HEK293T (cell line): ENCODE data around the gene INHBE.

Experiments used
- CTCF ChIA-PET: fragments of 350-600 bp; formaldehyde crosslinking; extraction: SDS; loops from one replicate; lab custom pipeline; 2021; ENCODE audit warnings: antibody characterized with exemption, inconsistent platforms; lab: Yijun Ruan, JAX
- POLR2A ChIA-PET: fragments of 350-600 bp; formaldehyde crosslinking; extraction: SDS; loops from one replicate; lab custom pipeline; 2020; ENCODE audit warnings: antibody characterized with exemption, inconsistent platforms; lab: Yijun Ruan, JAX
- DNase-seq: peaks from one replicate; pipeline ENCODE4 v3.0.0; 2012; ENCODE audit warnings: mixed read lengths; ENCODE audit errors: extremely low spot score
- ARNT ChIP-seq: fragments of 450-650 bp; IDR thresholded peaks from 2 replicates; pipeline ENCODE4 v1.6.1; 2017; ENCODE audit warnings: mild to moderate bottlenecking
- BHLHE40 ChIP-seq: fragments of 450-650 bp; IDR thresholded peaks from 2 replicates; pipeline ENCODE4 v1.6.1; 2016; ENCODE audit warnings: mild to moderate bottlenecking, moderate library complexity, borderline replicate concordance
- CTBP1 ChIP-seq: fragments of 450-650 bp; IDR thresholded peaks from 2 replicates; pipeline ENCODE4 v1.6.1; 2016; ENCODE audit warnings: borderline replicate concordance
- ELF4 ChIP-seq: fragments of 450-650 bp; IDR thresholded peaks from 2 replicates; pipeline ENCODE4 v1.6.1; 2017; ENCODE audit warnings: antibody characterized with exemption
- FOXA1 ChIP-seq: fragments of 450-650 bp; IDR thresholded peaks from 2 replicates; pipeline ENCODE4 v1.6.1; 2016; ENCODE audit warnings: mild to moderate bottlenecking
- FOXK2 ChIP-seq: fragments of 450-650 bp; IDR thresholded peaks from 2 replicates; pipeline ENCODE4 v1.6.1; 2016; ENCODE audit warnings: mild to moderate bottlenecking
- FOXM1 ChIP-seq: fragments of 450-650 bp; IDR thresholded peaks from 2 replicates; pipeline ENCODE4 v1.6.1; 2017; ENCODE audit warnings: mild to moderate bottlenecking, borderline replicate concordance
- HDGF ChIP-seq: fragments of 450-650 bp; IDR thresholded peaks from 2 replicates; pipeline ENCODE4 v1.6.1; 2017; ENCODE audit warnings: antibody characterized with exemption, borderline replicate concordance
- L3MBTL2 ChIP-seq: fragments of 450-650 bp; conservative IDR thresholded peaks from 2 replicates; pipeline ENCODE4 v1.6.1; 2016; ENCODE audit warnings: mild to moderate bottlenecking
- LEF1 ChIP-seq: fragments of 450-650 bp; IDR thresholded peaks from 2 replicates; pipeline ENCODE4 v1.6.1; 2017; ENCODE audit warnings: mild to moderate bottlenecking, borderline replicate concordance
- NFRKB ChIP-seq: fragments of 450-650 bp; IDR thresholded peaks from 2 replicates; pipeline ENCODE4 v1.6.1; 2016; ENCODE audit warnings: mild to moderate bottlenecking, moderate library complexity
- SP1 ChIP-seq: fragments of 450-650 bp; IDR thresholded peaks from 2 replicates; pipeline ENCODE4 v1.6.1; 2017
- SUZ12 ChIP-seq: fragments of 450-650 bp; IDR thresholded peaks from 2 replicates; pipeline ENCODE4 v1.6.1; 2016; ENCODE audit warnings: mild to moderate bottlenecking
- TARDBP ChIP-seq: fragments of 450-650 bp; IDR thresholded peaks from 2 replicates; pipeline ENCODE4 v1.6.1; 2016
- ZNF384 ChIP-seq: fragments of 450-650 bp; IDR thresholded peaks from 2 replicates; pipeline ENCODE4 v1.6.1; 2016
- TF ChIP-seq, protein P1 (sequence below): fragments of 450-650 bp; IDR thresholded peaks from 2 replicates; pipeline ENCODE4 v1.6.1; 2016

The INHBE gene

GRCh38 chr12:57469296-57470164 lies 14.4 kb downstream of the INHBE start:
- POLR2A ChIA-PET: interaction anchor here (0.9 to 1.5 kb wide), 4 partner anchors 11 to 141 kb away, joined by 3 to 4 read pairs (median 4); partner anchors contain the start of genes ARHGEF25 and INHBE
- CTCF ChIA-PET: interaction anchor here (1.6 to 1.7 kb wide), 2 partner anchors 11 to 14 kb away, joined by 3 to 10 read pairs; partner anchors contain the start of genes GLI1 and INHBE
- no peak for TF ChIP-seq SP1
- no peak for TF ChIP-seq ARNT
- TF ChIP-seq FOXA1: no peak
- TF ChIP-seq BHLHE40: no peak
- no peak for TF ChIP-seq ZNF384
- no peak for TF ChIP-seq NFRKB
- no peak for TF ChIP-seq TARDBP
- TF ChIP-seq FOXK2: no peak
- TF ChIP-seq, protein P1, sequence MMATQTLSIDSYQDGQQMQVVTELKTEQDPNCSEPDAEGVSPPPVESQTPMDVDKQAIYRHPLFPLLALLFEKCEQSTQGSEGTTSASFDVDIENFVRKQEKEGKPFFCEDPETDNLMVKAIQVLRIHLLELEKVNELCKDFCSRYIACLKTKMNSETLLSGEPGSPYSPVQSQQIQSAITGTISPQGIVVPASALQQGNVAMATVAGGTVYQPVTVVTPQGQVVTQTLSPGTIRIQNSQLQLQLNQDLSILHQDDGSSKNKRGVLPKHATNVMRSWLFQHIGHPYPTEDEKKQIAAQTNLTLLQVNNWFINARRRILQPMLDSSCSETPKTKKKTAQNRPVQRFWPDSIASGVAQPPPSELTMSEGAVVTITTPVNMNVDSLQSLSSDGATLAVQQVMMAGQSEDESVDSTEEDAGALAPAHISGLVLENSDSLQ: no peak
- no peak for TF ChIP-seq SUZ12
- TF ChIP-seq ELF4: no peak
- no peak for TF ChIP-seq FOXM1
- no peak for TF ChIP-seq L3MBTL2
- TF ChIP-seq LEF1: no peak
- no peak for TF ChIP-seq CTBP1
- TF ChIP-seq HDGF: no peak
- DNase-seq: no peak

GRCh38 chr12:57470286-57470969 lies 15.3 kb downstream of the INHBE start:
- CTCF ChIA-PET: interaction anchor here (1.9 kb wide), 1 partner anchor 12 kb away, joined by 8 read pairs; no protein-coding TSS in a partner anchor
- TF ChIP-seq BHLHE40: no peak
- POLR2A ChIA-PET: interaction anchor here (1.0 to 1.5 kb wide), 3 partner anchors 12 to 16 kb away, joined by 3 to 4 read pairs (median 4); partner anchors contain the start of gene INHBE
- DNase-seq: no peak

DNA sequence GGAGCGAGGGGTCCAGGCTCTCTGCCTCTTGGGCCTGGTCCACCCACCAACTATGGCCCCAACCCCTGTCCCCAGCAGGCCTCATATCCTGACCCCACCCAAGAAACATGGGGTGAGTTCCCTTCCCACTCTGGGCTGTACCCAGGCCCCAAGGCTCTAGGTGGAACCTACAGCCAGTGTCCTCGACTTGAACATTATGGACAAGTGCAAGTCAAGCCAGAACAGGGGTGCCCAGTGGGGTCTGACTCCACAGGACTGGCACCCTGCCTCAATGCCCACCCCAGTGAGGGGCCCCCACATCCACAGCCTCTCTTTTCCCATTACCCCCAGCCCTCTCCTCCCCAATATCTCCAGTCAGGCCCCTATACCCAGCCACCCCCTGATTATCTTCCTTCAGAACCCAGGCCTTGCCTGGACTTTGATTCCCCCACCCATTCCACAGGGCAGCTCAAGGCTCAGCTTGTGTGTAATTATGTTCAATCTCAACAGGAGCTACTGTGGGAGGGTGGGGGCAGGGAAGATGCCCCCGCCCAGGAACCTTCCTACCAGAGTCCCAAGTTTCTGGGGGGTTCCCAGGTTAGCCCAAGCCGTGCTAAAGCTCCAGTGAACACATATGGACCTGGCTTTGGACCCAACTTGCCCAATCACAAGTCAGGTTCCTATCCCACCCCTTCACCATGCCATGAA lies 16.0 kb downstream of the INHBE start:
- TF ChIP-seq SP1: no peak
- TF ChIP-seq ZNF384: no peak
- TF ChIP-seq HDGF: no peak
- no peak for TF ChIP-seq BHLHE40
- TF ChIP-seq NFRKB: no peak
- TF ChIP-seq ELF4: no peak
- TF ChIP-seq FOXM1: no peak
- TF ChIP-seq LEF1: no peak
- TF ChIP-seq FOXA1: no peak
- TF ChIP-seq FOXK2: no peak
- no peak for TF ChIP-seq CTBP1
- no peak for TF ChIP-seq SUZ12
- TF ChIP-seq, protein P1: no peak
- TF ChIP-seq ARNT: no peak
- no peak for TF ChIP-seq L3MBTL2
- DNase-seq: no peak
- ChIA-PET POLR2A (interaction anchor here (1.0 kb wide), 1 partner anchor 12 kb away, joined by 3 read pairs; no protein-coding TSS in a partner anchor), CTCF (interaction anchor here (0.6 to 1.9 kb wide), 2 partner anchors 13 to 226 kb away, joined by 4 to 8 read pairs; no protein-coding TSS in a partner anchor)

DNA sequence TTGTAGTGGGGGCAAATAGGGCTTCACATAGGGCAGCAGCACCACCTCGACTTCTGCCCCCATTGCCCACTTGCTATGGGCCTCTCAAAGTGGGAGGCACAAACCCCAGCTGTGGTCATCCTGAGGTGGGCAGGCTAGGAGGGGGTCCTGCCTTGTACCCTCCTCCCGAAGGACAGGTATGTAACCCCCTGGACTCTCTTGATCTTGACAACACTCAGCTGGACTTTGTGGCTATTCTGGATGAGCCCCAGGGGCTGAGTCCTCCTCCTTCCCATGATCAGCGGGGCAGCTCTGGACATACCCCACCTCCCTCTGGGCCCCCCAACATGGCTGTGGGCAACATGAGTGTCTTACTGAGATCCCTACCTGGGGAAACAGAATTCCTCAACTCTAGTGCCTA lies 16.6 kb downstream of the INHBE start:
- no peak for DNase-seq
- ChIA-PET POLR2A (interaction anchor here (1.0 kb wide), 1 partner anchor 13 kb away, joined by 3 read pairs; no protein-coding TSS in a partner anchor), CTCF (interaction anchor here (0.6 to 1.9 kb wide), 2 partner anchors 13 to 227 kb away, joined by 4 to 8 read pairs; no protein-coding TSS in a partner anchor)
- TF ChIP-seq NFRKB (no peak), FOXK2 (no peak), FOXA1 (no peak), SP1 (no peak), CTBP1 (no peak), FOXM1 (no peak), TARDBP (no peak), ARNT (no peak), ELF4 (no peak), LEF1 (no peak), ZNF384 (no peak), HDGF (no peak), L3MBTL2 (no peak), SUZ12 (no peak), BHLHE40 (no peak)
- TF ChIP-seq, protein P1: no peak

GRCh38 chr12:57472391-57472790 lies 17.3 kb downstream of the INHBE start:
- DNase-seq: no peak
- TF ChIP-seq FOXM1: no peak
- no peak for TF ChIP-seq FOXK2
- no peak for TF ChIP-seq SUZ12
- no peak for TF ChIP-seq ELF4
- TF ChIP-seq SP1: no peak
- no peak for TF ChIP-seq FOXA1
- no peak for TF ChIP-seq LEF1
- TF ChIP-seq L3MBTL2: no peak
- TF ChIP-seq CTBP1: no peak
- TF ChIP-seq, protein P1: no peak
- TF ChIP-seq TARDBP: no peak
- no peak for TF ChIP-seq BHLHE40
- no peak for TF ChIP-seq ARNT
- no peak for TF ChIP-seq NFRKB
- TF ChIP-seq ZNF384: no peak
- TF ChIP-seq HDGF: no peak
- ChIA-PET CTCF (interaction anchor here (0.5 kb wide), 1 partner anchor 17 kb away, joined by 3 read pairs; no protein-coding TSS in a partner anchor), POLR2A (no interaction called here)
